ENCODE data around the gene TAF6.

Gene TAF6

GRCh38 chr7:100064162-100064561, 55.0 kb downstream of the TAF6 start:
- no peak for FAIRE-seq

GRCh38 chr7:100063376-100063775, 55.8 kb downstream of the TAF6 start:
- no peak for FAIRE-seq

GRCh38 chr7:100061518-100062193, 57.5 kb downstream of the TAF6 start:
- FAIRE-seq, result no peak

GRCh38 chr7:100059251-100059739, 59.9 kb downstream of the TAF6 start:
- no peak for FAIRE-seq
